GM23338 (cell line): ENCODE data around the gene CTNND2. TPM values are rescaled to one million over a fixed set of nuclear protein-coding genes. Genes with fewer than 3 reads are reported as not detected.

Experiments used
- ATAC-seq: fragments of 200-7000 bp; cut with Tn5 transposase; 3 replicates; pipeline ENCODE4 v1.9.1; 2020
- DNase-seq: peaks from one replicate; pipeline ENCODE4 v3.0.0-alpha.2; 2015; ENCODE audit warnings: low spot score
- H2AFZ ChIP-seq: fragments of 200-600 bp; sonication (generic); 2 replicates; pipeline ENCODE4 v1.8.0; 2016; ENCODE audit warnings: antibody characterized with exemption, mild to moderate bottlenecking, moderate library complexity
- H3F3A ChIP-seq: fragments of 200-600 bp; sonication (generic); replicated peaks from 2 replicates; pipeline ENCODE4 v1.8.0; 2017; ENCODE audit warnings: antibody characterized with exemption, mixed run types, low read depth
- H3K27ac ChIP-seq: fragments of 200-600 bp; sonication (generic); 2 replicates; pipeline ENCODE4 v1.6.1; 2016; ENCODE audit warnings: low read depth
- H3K27me3 ChIP-seq: fragments of 200-600 bp; sonication (generic); 2 replicates; pipeline ENCODE4 v1.8.0; 2016; ENCODE audit warnings: mild to moderate bottlenecking, mixed run types, moderate library complexity; ENCODE audit not compliant: insufficient read depth
- H3K36me3 ChIP-seq: fragments of 200-600 bp; sonication (generic); 2 replicates; pipeline ENCODE4 v1.8.0; 2016; ENCODE audit warnings: mild to moderate bottlenecking; ENCODE audit not compliant: insufficient read depth
- H3K4me1 ChIP-seq: fragments of 200-600 bp; sonication (generic); 2 replicates; pipeline ENCODE4 v1.8.0; 2016; ENCODE audit warnings: mild to moderate bottlenecking, moderate library complexity; ENCODE audit not compliant: insufficient read depth
- H3K4me2 ChIP-seq: fragments of 200-600 bp; sonication (generic); 2 replicates; pipeline ENCODE4 v1.7.1; 2017; ENCODE audit warnings: mixed run types
- H3K4me3 ChIP-seq: fragments of 200-600 bp; sonication (generic); 2 replicates; pipeline ENCODE4 v1.6.1; 2016; ENCODE audit warnings: mixed run types
- H3K79me2 ChIP-seq: fragments of 200-600 bp; sonication (generic); replicated peaks from 2 replicates; pipeline ENCODE4 v1.8.0; 2017; ENCODE audit warnings: mild to moderate bottlenecking; ENCODE audit not compliant: insufficient read depth
- H3K9me2 ChIP-seq: fragments of 200-600 bp; sonication (generic); 2 replicates; pipeline ENCODE4 v1.8.0; 2017; ENCODE audit not compliant: insufficient read depth
- H4K20me1 ChIP-seq: fragments of 200-600 bp; sonication (generic); replicated peaks from 2 replicates; pipeline ENCODE4 v1.8.0; 2017; ENCODE audit warnings: mild to moderate bottlenecking; ENCODE audit not compliant: insufficient read depth
- H3K27ac Mint-ChIP-seq: 2 replicates; pipeline ENCODE4 v1.8.0; 2020; ENCODE audit warnings: inconsistent platforms, mild to moderate bottlenecking, moderate library complexity, mixed read lengths
- H3K27me3 Mint-ChIP-seq: 3 replicates; pipeline ENCODE4 v1.8.0; 2022; ENCODE audit warnings: low read depth, mild to moderate bottlenecking, moderate library complexity, mixed read lengths, inconsistent platforms; ENCODE audit not compliant: insufficient read depth, poor library complexity
- H3K36me3 Mint-ChIP-seq: 3 replicates; pipeline ENCODE4 v1.8.0; 2021; ENCODE audit warnings: low read depth, mild to moderate bottlenecking, inconsistent platforms, moderate library complexity, mixed read lengths
- H3K4me1 Mint-ChIP-seq: 3 replicates; pipeline ENCODE4 v1.8.0; 2020; ENCODE audit warnings: mild to moderate bottlenecking, inconsistent platforms, mixed read lengths
- H3K4me3 Mint-ChIP-seq: 3 replicates; pipeline ENCODE4 v1.8.0; 2021; ENCODE audit warnings: moderate library complexity, mild to moderate bottlenecking, inconsistent platforms, mixed read lengths
- H3K9me3 Mint-ChIP-seq: 3 replicates; pipeline ENCODE4 v1.8.0; 2020; ENCODE audit warnings: moderate library complexity, mild to moderate bottlenecking, inconsistent platforms, mixed read lengths
- CTCF ChIP-seq, 2 experiments: fragments of 200-600 bp in 1 of 2; sonication (generic) in 1 of 2; conservative IDR thresholded peaks; 2 replicates each; pipeline versions ENCODE4 v1.5.1 to v1.6.1; 2016 to 2017; ENCODE audit warnings: antibody characterized with exemption in 2 of 2, low read depth in 2 of 2, mild to moderate bottlenecking in 2 of 2, moderate library complexity in 1 of 2
- ETS1 ChIP-seq: IDR thresholded peaks from 2 replicates; pipeline ENCODE4 v1.6.1; 2016; ENCODE audit warnings: antibody characterized with exemption
- JUNB ChIP-seq: IDR thresholded peaks from one replicate; pipeline ENCODE4 v1.6.1; 2016; ENCODE audit warnings: antibody characterized with exemption; ENCODE audit not compliant: unreplicated experiment
- NANOG ChIP-seq: IDR thresholded peaks from 2 replicates; pipeline ENCODE4 v1.6.1; 2016; ENCODE audit warnings: antibody characterized with exemption, borderline replicate concordance
- STAT1 ChIP-seq: IDR thresholded peaks from one replicate; pipeline ENCODE4 v1.6.1; 2016; ENCODE audit warnings: antibody characterized with exemption; ENCODE audit not compliant: unreplicated experiment
- ZNF331 ChIP-seq: fragments of 250-450 bp; sonication (Bioruptor Pico); IDR thresholded peaks from 2 replicates; pipeline ENCODE4 v1.5.0; 2020; ENCODE audit warnings: low read depth, mild to moderate bottlenecking, moderate library complexity
- polyA plus RNA-seq: library from polyadenylated mRNA; unstranded; fragments of >200 nt; fragmentation: Nextera tagmentation; extraction: Ambion mirVana; gene quantifications from 2 replicates; pipeline ENCODE4 v1.2.1, GENCODE V29; 2016
- total RNA-seq: library from RNA; depleted of rRNA; stranded (reverse); fragments of >200 nt; shearing (Covaris generic); gene quantifications from 2 replicates; pipeline ENCODE4 v1.2.3, GENCODE V29; 2014
- TF ChIP-seq, protein P1 (sequence below): fragments of 250-450 bp; sonication (Bioruptor Pico); IDR thresholded peaks from 2 replicates; pipeline ENCODE4 v1.5.0; 2020; ENCODE audit warnings: mild to moderate bottlenecking, moderate library complexity

CTNND2 gene
- total and polyA plus RNA-seq, 2 experiments from 2014 or later, result 5.1 to 7.0 TPM

GRCh38 chr5:11054014-11054413 is 850.2 kb downstream of the CTNND2 start (continued):
- TF ChIP-seq, protein P1, sequence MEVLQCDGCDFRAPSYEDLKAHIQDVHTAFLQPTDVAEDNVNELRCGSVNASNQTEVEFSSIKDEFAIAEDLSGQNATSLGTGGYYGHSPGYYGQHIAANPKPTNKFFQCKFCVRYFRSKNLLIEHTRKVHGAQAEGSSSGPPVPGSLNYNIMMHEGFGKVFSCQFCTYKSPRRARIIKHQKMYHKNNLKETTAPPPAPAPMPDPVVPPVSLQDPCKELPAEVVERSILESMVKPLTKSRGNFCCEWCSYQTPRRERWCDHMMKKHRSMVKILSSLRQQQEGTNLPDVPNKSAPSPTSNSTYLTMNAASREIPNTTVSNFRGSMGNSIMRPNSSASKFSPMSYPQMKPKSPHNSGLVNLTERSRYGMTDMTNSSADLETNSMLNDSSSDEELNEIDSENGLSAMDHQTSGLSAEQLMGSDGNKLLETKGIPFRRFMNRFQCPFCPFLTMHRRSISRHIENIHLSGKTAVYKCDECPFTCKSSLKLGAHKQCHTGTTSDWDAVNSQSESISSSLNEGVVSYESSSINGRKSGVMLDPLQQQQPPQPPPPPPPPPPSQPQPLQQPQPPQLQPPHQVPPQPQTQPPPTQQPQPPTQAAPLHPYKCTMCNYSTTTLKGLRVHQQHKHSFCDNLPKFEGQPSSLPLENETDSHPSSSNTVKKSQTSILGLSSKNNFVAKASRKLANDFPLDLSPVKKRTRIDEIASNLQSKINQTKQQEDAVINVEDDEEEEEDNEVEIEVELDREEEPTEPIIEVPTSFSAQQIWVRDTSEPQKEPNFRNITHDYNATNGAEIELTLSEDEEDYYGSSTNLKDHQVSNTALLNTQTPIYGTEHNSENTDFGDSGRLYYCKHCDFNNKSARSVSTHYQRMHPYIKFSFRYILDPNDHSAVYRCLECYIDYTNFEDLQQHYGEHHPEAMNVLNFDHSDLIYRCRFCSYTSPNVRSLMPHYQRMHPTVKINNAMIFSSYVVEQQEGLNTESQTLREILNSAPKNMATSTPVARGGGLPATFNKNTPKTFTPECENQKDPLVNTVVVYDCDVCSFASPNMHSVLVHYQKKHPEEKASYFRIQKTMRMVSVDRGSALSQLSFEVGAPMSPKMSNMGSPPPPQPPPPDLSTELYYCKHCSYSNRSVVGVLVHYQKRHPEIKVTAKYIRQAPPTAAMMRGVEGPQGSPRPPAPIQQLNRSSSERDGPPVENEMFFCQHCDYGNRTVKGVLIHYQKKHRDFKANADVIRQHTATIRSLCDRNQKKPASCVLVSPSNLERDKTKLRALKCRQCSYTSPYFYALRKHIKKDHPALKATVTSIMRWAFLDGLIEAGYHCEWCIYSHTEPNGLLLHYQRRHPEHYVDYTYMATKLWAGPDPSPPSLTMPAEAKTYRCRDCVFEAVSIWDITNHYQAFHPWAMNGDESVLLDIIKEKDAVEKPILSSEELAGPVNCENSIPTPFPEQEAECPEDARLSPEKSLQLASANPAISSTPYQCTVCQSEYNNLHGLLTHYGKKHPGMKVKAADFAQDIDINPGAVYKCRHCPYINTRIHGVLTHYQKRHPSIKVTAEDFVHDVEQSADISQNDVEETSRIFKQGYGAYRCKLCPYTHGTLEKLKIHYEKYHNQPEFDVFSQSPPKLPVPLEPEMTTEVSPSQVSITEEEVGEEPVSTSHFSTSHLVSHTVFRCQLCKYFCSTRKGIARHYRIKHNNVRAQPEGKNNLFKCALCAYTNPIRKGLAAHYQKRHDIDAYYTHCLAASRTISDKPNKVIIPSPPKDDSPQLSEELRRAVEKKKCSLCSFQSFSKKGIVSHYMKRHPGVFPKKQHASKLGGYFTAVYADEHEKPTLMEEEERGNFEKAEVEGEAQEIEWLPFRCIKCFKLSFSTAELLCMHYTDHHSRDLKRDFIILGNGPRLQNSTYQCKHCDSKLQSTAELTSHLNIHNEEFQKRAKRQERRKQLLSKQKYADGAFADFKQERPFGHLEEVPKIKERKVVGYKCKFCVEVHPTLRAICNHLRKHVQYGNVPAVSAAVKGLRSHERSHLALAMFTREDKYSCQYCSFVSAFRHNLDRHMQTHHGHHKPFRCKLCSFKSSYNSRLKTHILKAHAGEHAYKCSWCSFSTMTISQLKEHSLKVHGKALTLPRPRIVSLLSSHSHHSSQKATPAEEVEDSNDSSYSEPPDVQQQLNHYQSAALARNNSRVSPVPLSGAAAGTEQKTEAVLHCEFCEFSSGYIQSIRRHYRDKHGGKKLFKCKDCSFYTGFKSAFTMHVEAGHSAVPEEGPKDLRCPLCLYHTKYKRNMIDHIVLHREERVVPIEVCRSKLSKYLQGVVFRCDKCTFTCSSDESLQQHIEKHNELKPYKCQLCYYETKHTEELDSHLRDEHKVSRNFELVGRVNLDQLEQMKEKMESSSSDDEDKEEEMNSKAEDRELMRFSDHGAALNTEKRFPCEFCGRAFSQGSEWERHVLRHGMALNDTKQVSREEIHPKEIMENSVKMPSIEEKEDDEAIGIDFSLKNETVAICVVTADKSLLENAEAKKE (CRISPR knock-in tag), result no peak
- no peak for TF ChIP-seq STAT1

DNA sequence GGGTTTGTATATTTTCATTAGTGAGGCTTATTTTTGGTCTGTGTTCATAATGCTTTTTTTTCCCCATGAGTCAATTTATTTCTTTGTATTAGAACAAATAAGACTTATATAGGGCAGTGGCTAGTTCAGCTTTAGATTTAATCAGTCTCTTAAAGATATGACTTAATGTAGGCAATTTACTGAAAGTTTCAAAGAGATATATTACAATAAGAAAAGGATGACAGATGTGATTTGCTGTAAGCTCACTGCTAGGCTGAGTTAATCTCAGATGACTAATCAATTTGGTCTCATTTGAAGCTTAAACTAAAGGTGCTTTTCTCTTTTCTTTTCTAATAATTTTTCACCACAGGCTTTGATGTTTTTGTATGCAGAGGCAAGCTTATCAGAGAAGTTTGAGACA is 851.4 kb downstream of the CTNND2 start:
- no peak overlapping the region for H3K4me3 Mint-ChIP-seq
- H3K9me3 Mint-ChIP-seq, result peaks cover 10% of the 10 kb centered on the region
- H3K27me3 ChIP-seq, result no peaks in the 10 kb centered on the region
- no peaks in the 10 kb centered on the region for H3K79me2 ChIP-seq
- H3K27ac Mint-ChIP-seq, result no peak overlapping the region
- ATAC-seq (no peak), DNase-seq (no peak)
- H3F3A ChIP-seq, result no peaks in the 10 kb centered on the region
- no peaks in the 10 kb centered on the region for H3K9me2 ChIP-seq
- H3K4me3 ChIP-seq, result no peak overlapping the region
- H3K36me3 ChIP-seq, result no peaks in the 10 kb centered on the region
- no peak overlapping the region for H2AFZ ChIP-seq
- peaks cover 3% of the 10 kb centered on the region; the same call in 1 of the 3 replicates for H3K4me1 Mint-ChIP-seq
- no peaks in the 10 kb centered on the region for H4K20me1 ChIP-seq
- H3K27ac ChIP-seq, result no peak overlapping the region
- peaks cover 10% of the 10 kb centered on the region for H3K36me3 Mint-ChIP-seq
- H3K4me1 ChIP-seq, result no peaks in the 10 kb centered on the region
- H3K4me2 ChIP-seq, result no peak overlapping the region
- peaks cover 3% of the 10 kb centered on the region for H3K27me3 Mint-ChIP-seq
- TF ChIP-seq CTCF (conservative IDR thresholded peaks at IDR 0.05; ENCODE audit: low read depth in 2 of 2) (no peak), NANOG (no peak), ETS1 (no peak), JUNB (no peak), ZNF331 (CRISPR knock-in tag) (no peak)
- TF ChIP-seq, protein P1 (CRISPR knock-in tag), result no peak
